ENCODE results near the gene SLC9A7. TPM values are rescaled to one million over a fixed set of nuclear protein-coding genes. Genes with fewer than 3 reads are reported as not detected.

SLC9A7 gene
- total and polyA plus RNA-seq, 3 experiments from 2014 or later: 0.63 to 26.7 (median 25.7) TPM

- peak overlapping the region in 1 of 8 donors; percentile 12 for H3K27ac Mint-ChIP-seq
- Histone ChIP-seq H3K27ac (ENCODE audit: low read depth, low read length) (no peak overlapping the region), H3K27me3 (ENCODE audit: insufficient read depth, low read length, poor library complexity, severe bottlenecking) (no peaks in the 10 kb centered on the region), H3K36me3 (ENCODE audit: insufficient read depth, low read length) (no peaks in the 10 kb centered on the region), H3K4me3 (ENCODE audit: low read length) (no peak overlapping the region), H3K4me1 (ENCODE audit: insufficient read depth, low read length) (peaks cover 7% of the 10 kb centered on the region), H3K9me3 (ENCODE audit: low read length) (no peaks in the 10 kb centered on the region)
- H3K27me3 Mint-ChIP-seq: peaks cover 0 to 2% of the 10 kb centered on the region in 2 donors
- no peaks in the 10 kb centered on the region for H3K9me3 Mint-ChIP-seq
- ChIA-PET CTCF (no interaction called here), POLR2A (no interaction called here)
- no peak overlapping the region for H3K4me3 Mint-ChIP-seq
- no peak for DNase-seq
- peaks cover 0 to 14% (median 5%) of the 10 kb centered on the region in 3 donors for H3K36me3 Mint-ChIP-seq
- peaks cover 18 to 65% (median 53%) of the 10 kb centered on the region in 3 donors for H3K4me1 Mint-ChIP-seq
These were observed 176.0 kb downstream of the SLC9A7 start for GRCh38 chrX:46582966-46583365.

DNA sequence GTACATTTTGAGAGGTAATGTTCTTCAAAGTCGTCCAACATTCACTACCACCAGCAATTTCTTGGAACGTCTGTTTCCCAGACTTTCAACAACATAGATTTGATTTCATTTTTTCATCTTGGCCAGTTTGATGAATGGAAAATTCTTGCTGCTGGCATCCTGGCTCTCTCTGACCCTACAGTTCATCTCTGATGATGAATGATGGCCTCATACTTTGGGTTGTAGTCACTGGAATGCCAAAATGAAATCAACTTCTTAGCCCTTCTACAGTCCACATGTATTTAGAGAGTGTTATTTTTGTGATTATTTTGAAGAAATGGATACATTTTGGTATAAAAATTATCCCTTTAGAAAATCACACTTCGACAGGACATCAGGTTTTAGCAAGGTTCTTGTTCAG, 176.6 kb downstream of the SLC9A7 start:
- Mint-ChIP-seq H3K4me1 (peaks cover 20 to 66% (median 53%) of the 10 kb centered on the region in 3 donors), H3K4me3 (peak overlapping the region in 1 of 7 donors; percentile 13), H3K27me3 (peaks cover 0 to 2% of the 10 kb centered on the region in 2 donors), H3K9me3 (no peaks in the 10 kb centered on the region), H3K36me3 (peaks cover 0 to 15% (median 5%) of the 10 kb centered on the region in 3 donors), H3K27ac (peak overlapping the region in 1 of 8 donors; percentile 12)
- CTCF ChIA-PET: interaction anchor here (1.2 kb wide), 1 partner anchor 8 kb away, joined by 3 read pairs; no protein-coding TSS in a partner anchor
- Histone ChIP-seq H3K4me1 (ENCODE audit: insufficient read depth, low read length) (peaks cover 4% of the 10 kb centered on the region), H3K27me3 (ENCODE audit: insufficient read depth, low read length, poor library complexity, severe bottlenecking) (no peaks in the 10 kb centered on the region), H3K4me3 (ENCODE audit: low read length) (no peak overlapping the region), H3K27ac (ENCODE audit: low read depth, low read length) (no peak overlapping the region), H3K36me3 (ENCODE audit: insufficient read depth, low read length) (no peaks in the 10 kb centered on the region), H3K9me3 (ENCODE audit: low read length) (no peaks in the 10 kb centered on the region)
- POLR2A ChIA-PET: no interaction called here
- no peak for DNase-seq

GRCh38 chrX:46580613-46581012, 178.3 kb downstream of the SLC9A7 start:
- POLR2A ChIA-PET: no interaction called here
- Mint-ChIP-seq H3K27me3 (no peaks in the 10 kb centered on the region), H3K9me3 (no peaks in the 10 kb centered on the region), H3K4me3 (no peak overlapping the region), H3K36me3 (peaks cover 0 to 18% (median 4%) of the 10 kb centered on the region in 3 donors), H3K4me1 (peaks cover 28 to 71% (median 61%) of the 10 kb centered on the region in 3 donors), H3K27ac (peak overlapping the region in 1 of 8 donors; percentile 27)
- no peak for DNase-seq
- no peaks in the 10 kb centered on the region for H3K4me1 ChIP-seq (ENCODE audit: insufficient read depth, low read length)
- CTCF ChIA-PET: no interaction called here
- no peak overlapping the region for H3K27ac ChIP-seq (ENCODE audit: low read depth, low read length)
- no peaks in the 10 kb centered on the region for H3K36me3 ChIP-seq (ENCODE audit: insufficient read depth, low read length)
- H3K4me3 ChIP-seq (ENCODE audit: low read length): no peak overlapping the region
- H3K27me3 ChIP-seq (ENCODE audit: insufficient read depth, low read length, poor library complexity, severe bottlenecking): no peaks in the 10 kb centered on the region
- no peaks in the 10 kb centered on the region for H3K9me3 ChIP-seq (ENCODE audit: low read length)

GRCh38 chrX:46579250-46579649, 179.7 kb downstream of the SLC9A7 start:
- Histone ChIP-seq H3K9me3 (ENCODE audit: low read length) (no peaks in the 10 kb centered on the region), H3K27ac (ENCODE audit: low read depth, low read length) (no peak overlapping the region), H3K4me3 (ENCODE audit: low read length) (no peak overlapping the region), H3K36me3 (ENCODE audit: insufficient read depth, low read length) (no peaks in the 10 kb centered on the region), H3K4me1 (ENCODE audit: insufficient read depth, low read length) (no peaks in the 10 kb centered on the region), H3K27me3 (ENCODE audit: insufficient read depth, low read length, poor library complexity, severe bottlenecking) (no peaks in the 10 kb centered on the region)
- Mint-ChIP-seq H3K27me3 (no peaks in the 10 kb centered on the region), H3K36me3 (peaks cover 0 to 18% (median 4%) of the 10 kb centered on the region in 3 donors), H3K9me3 (no peaks in the 10 kb centered on the region), H3K4me3 (peak overlapping the region in 4 of 7 donors; percentile 24 to 70 (median 46)), H3K27ac (peak overlapping the region in 5 of 8 donors; percentile 41 to 80 (median 45)), H3K4me1 (peaks cover 31 to 69% (median 59%) of the 10 kb centered on the region in 3 donors)
- ChIA-PET CTCF (interaction anchor here (0.8 to 1.4 kb wide), 2 partner anchors 15 to 64 kb away, joined by 3 read pairs; no protein-coding TSS in a partner anchor), POLR2A (interaction anchor here (0.6 kb wide), 1 partner anchor 13 kb away, joined by 3 read pairs; no protein-coding TSS in a partner anchor)
- DNase-seq: no peak

- POLR2A ChIA-PET: interaction anchor here (0.7 kb wide), 1 partner anchor 22 kb away, joined by 6 read pairs; no protein-coding TSS in a partner anchor
- Mint-ChIP-seq H3K9me3 (no peaks in the 10 kb centered on the region), H3K4me1 (peaks cover 39 to 67% (median 56%) of the 10 kb centered on the region in 3 donors), H3K27ac (peak overlapping the region in 5 of 8 donors; percentile 21 to 84 (median 67)), H3K4me3 (peak overlapping the region; percentile 21 to 82 (median 64)), H3K27me3 (no peaks in the 10 kb centered on the region), H3K36me3 (peaks cover 0 to 16% (median 4%) of the 10 kb centered on the region in 3 donors)
- no peaks in the 10 kb centered on the region for H3K36me3 ChIP-seq (ENCODE audit: insufficient read depth, low read length)
- H3K27me3 ChIP-seq (ENCODE audit: insufficient read depth, low read length, poor library complexity, severe bottlenecking): no peaks in the 10 kb centered on the region
- CTCF ChIA-PET: interaction anchor here (0.7 to 0.9 kb wide), 2 partner anchors 9 to 78 kb away, joined by 3 to 4 read pairs; no protein-coding TSS in a partner anchor
- H3K27ac ChIP-seq (ENCODE audit: low read depth, low read length): no peak overlapping the region
- no peak for DNase-seq
- H3K4me3 ChIP-seq (ENCODE audit: low read length): no peak overlapping the region
- H3K4me1 ChIP-seq (ENCODE audit: insufficient read depth, low read length): peaks cover 7% of the 10 kb centered on the region
- H3K9me3 ChIP-seq (ENCODE audit: low read length): no peaks in the 10 kb centered on the region
These were observed 181.5 kb downstream of the SLC9A7 start for GRCh38 chrX:46577221-46578005.

GRCh38 chrX:46576458-46576857, 182.5 kb downstream of the SLC9A7 start:
- H3K27ac ChIP-seq (ENCODE audit: low read depth, low read length): no peak overlapping the region
- peak overlapping the region; percentile 57 to 82 (median 79) for H3K4me3 Mint-ChIP-seq
- CTCF ChIA-PET: interaction anchor here (1.0 to 1.1 kb wide), 2 partner anchors 16 to 22 kb away, joined by 3 to 4 read pairs; no protein-coding TSS in a partner anchor
- no peaks in the 10 kb centered on the region for H3K9me3 Mint-ChIP-seq
- peaks cover 13% of the 10 kb centered on the region for H3K4me1 ChIP-seq (ENCODE audit: insufficient read depth, low read length)
- H3K27me3 ChIP-seq (ENCODE audit: insufficient read depth, low read length, poor library complexity, severe bottlenecking): no peaks in the 10 kb centered on the region
- no peaks in the 10 kb centered on the region for H3K27me3 Mint-ChIP-seq
- H3K4me1 Mint-ChIP-seq: peaks cover 46 to 67% (median 57%) of the 10 kb centered on the region in 3 donors
- DNase-seq: no peak
- peaks cover 0 to 14% (median 4%) of the 10 kb centered on the region in 3 donors for H3K36me3 Mint-ChIP-seq
- peak overlapping the region in 3 of 8 donors; percentile 53 to 84 (median 61) for H3K27ac Mint-ChIP-seq
- no peaks in the 10 kb centered on the region for H3K9me3 ChIP-seq (ENCODE audit: low read length)
- no peak overlapping the region for H3K4me3 ChIP-seq (ENCODE audit: low read length)
- no peaks in the 10 kb centered on the region for H3K36me3 ChIP-seq (ENCODE audit: insufficient read depth, low read length)
- POLR2A ChIA-PET: no interaction called here

DNA sequence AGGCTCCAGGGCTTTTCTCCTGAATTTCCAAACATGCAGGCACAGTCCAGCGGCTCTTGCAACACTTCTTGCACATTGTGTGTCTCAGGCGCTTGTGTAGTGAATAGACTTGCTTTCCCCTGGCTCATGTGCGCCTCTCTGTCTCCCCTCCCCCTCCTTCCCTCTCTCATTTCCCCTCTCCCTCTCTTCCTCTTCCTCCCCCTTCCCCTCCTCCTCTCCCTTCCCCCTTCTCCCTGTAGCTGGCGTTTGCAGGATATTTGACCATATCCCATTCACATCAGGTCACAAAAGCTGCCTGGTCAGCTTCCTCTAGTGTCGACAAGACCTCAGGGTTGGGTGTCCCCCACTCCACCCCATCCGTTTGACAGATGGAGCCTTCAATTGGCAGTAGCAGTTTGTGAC, 182.9 kb downstream of the SLC9A7 start:
- no peak for DNase-seq
- H3K9me3 ChIP-seq (ENCODE audit: low read length): no peaks in the 10 kb centered on the region
- no peaks in the 10 kb centered on the region for H3K36me3 ChIP-seq (ENCODE audit: insufficient read depth, low read length)
- ChIA-PET CTCF (interaction anchor here (1.0 to 1.1 kb wide), 3 partner anchors 16 to 66 kb away, joined by 3 to 4 read pairs (median 3); no protein-coding TSS in a partner anchor), POLR2A (no interaction called here)
- no peaks in the 10 kb centered on the region for H3K27me3 ChIP-seq (ENCODE audit: insufficient read depth, low read length, poor library complexity, severe bottlenecking)
- H3K27ac ChIP-seq (ENCODE audit: low read depth, low read length): no peak overlapping the region
- peaks cover 13% of the 10 kb centered on the region for H3K4me1 ChIP-seq (ENCODE audit: insufficient read depth, low read length)
- peaks cover 0 to 14% (median 4%) of the 10 kb centered on the region in 3 donors for H3K36me3 Mint-ChIP-seq
- no peaks in the 10 kb centered on the region for H3K27me3 Mint-ChIP-seq
- H3K4me3 Mint-ChIP-seq: peak overlapping the region; percentile 57 to 82 (median 79)
- H3K4me1 Mint-ChIP-seq: peaks cover 46 to 67% (median 57%) of the 10 kb centered on the region in 3 donors
- H3K4me3 ChIP-seq (ENCODE audit: low read length): peak overlapping the region; percentile 33
- H3K9me3 Mint-ChIP-seq: no peaks in the 10 kb centered on the region
- peak overlapping the region in 5 of 8 donors; percentile 44 to 84 (median 61) for H3K27ac Mint-ChIP-seq

GRCh38 chrX:46575586-46575985, 183.3 kb downstream of the SLC9A7 start:
- no peaks in the 10 kb centered on the region for H3K27me3 ChIP-seq (ENCODE audit: insufficient read depth, low read length, poor library complexity, severe bottlenecking)
- ChIA-PET CTCF (interaction anchor here (1.0 to 1.1 kb wide), 3 partner anchors 17 to 66 kb away, joined by 3 to 4 read pairs (median 3); no protein-coding TSS in a partner anchor), POLR2A (no interaction called here)
- H3K4me1 ChIP-seq (ENCODE audit: insufficient read depth, low read length): peaks cover 13% of the 10 kb centered on the region
- Mint-ChIP-seq H3K36me3 (peaks cover 0 to 14% (median 4%) of the 10 kb centered on the region in 3 donors), H3K27me3 (no peaks in the 10 kb centered on the region), H3K4me1 (peaks cover 46 to 66% (median 57%) of the 10 kb centered on the region in 3 donors), H3K27ac (peak overlapping the region in 5 of 8 donors; percentile 1 to 84 (median 61)), H3K9me3 (no peaks in the 10 kb centered on the region), H3K4me3 (peak overlapping the region; percentile 57 to 82 (median 79))
- H3K36me3 ChIP-seq (ENCODE audit: insufficient read depth, low read length): no peaks in the 10 kb centered on the region
- H3K9me3 ChIP-seq (ENCODE audit: low read length): no peaks in the 10 kb centered on the region
- no peak for DNase-seq
- H3K27ac ChIP-seq (ENCODE audit: low read depth, low read length): no peak overlapping the region
- peak overlapping the region; percentile 33 for H3K4me3 ChIP-seq (ENCODE audit: low read length)

Data from CD8-positive, alpha-beta memory T cell (primary cell).